Activated CD4-positive, alpha-beta T cell treated with anti-CD3 and anti-CD28 coated beads, Interleukin-2, amount 50 U/mL, for 4 hours (primary cell): ENCODE data around the gene IGSF9B.

Experiments
- DNase-seq, 2 experiments: peaks; one replicate each; pipeline ENCODE4 v3.0.0-alpha.2; 2020

IGSF9B gene

DNA sequence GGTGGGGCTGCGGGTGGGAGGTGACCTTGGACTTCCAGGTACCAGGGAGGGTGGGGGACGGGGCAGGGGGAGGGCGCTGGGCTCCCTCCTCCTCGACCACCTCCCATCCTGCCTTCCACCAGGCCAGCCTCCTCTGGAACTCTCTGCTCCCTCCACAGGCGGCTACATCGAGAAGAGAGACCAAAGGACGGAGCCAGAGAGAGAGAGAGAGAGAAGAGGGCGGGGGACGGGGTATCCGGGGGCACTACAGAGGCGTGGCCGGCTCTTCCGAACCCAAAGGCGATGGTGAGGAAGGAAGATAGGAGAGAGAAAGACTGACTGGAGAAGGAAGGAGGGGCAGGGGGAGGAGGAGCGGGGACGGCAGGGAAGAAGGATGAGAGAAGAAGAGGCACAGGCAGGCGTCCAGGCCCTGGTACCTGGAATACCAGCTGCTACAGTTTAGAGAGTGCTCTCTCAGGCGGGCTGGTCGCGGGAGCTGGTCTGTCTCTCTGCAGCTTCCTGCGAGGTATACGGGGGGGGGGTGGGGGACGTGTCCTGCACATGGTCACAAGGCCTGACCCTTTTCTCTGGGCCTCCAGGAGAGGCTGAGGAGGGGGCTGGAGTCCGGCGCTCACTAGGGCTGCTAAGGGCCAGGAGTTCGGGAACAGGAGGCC lies 38.0 kb downstream of the IGSF9B start:
- no peak for DNase-seq

DNA sequence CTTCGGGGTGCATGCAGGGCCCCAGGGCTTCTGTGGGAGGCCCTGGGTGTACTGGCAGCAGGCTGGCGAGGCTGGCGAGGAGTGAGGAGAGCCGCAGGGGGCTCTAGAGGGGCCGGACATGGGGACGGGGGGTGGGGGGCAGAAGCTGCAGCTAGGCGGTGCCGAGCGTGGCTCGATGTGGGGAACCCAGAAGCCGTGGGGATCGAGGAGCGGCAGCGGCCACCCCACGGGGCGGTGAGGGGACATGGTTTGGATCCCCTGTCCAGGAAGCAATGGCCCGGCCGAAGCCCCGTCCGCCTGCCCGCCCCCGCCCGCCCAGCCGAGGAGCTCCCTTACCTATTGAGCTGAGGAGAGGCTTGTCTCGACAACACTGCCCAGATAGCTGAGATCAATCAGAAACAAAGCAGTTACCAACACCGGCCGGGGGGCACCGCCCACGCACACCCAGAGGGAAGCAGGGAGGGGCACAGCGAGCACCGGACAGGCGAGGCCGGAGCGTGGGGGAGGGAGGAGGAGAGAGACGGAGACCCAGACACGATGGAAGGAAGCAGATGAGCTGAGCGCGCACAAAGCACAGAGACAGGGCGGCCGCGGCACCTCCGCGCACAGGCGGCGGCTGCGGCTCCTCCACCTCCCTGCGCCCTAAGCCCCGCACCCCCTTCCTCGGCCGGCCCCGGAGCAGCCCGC lies 38.7 kb downstream of the IGSF9B start:
- DNase-seq = no peak

DNA sequence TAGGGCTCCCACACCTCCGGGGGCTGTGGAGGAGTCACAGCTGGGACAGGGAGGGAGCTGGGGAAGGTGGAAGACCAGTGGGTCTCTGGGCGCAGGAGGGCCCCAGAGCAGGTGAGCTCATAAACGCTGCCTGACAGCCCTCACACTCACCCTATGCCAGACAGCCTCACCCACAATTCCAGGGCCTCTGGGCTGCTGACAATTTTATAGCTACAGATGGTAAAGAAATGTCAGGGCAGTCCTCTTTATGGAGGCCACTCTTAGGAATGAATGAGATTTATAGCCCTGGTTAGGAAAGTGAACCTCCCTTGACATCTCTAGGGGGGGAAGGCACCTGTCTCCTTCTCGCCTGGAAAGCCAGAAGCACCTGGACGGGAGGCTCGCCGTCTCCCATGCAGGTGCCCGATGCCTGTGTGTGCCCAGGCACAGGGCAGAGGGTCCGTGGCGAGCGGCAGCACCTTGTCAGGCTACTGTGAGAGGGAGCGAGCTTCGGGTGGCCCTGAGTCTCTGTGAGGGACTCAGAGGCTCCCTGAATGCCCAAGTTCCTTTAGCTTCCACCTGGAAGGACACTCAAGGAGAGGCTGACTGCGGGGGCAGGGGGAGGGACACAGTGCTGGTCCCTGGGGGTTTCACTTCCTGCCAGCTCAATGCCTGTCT lies 39.9 kb downstream of the IGSF9B start:
- DNase-seq = no peak

DNA sequence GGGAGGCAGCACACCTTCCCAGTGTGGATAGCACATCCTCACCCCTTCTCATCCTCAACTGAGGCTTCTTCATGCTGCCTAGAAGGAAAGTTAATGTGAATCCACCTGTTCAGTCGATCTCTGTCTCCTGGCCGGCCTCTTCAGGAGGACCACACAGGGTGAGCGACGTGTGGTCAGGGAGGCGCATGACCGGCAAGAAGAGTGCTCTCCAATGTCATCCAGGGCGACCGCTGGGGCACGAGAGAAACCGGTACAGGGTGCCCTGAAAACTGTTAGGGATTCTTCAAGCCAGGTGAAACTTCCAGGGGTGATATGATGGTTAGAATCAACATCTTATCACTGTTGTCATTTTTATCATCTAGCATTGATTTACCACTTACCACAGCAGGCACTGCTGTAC lies 43.0 kb downstream of the IGSF9B start:
- DNase-seq = no peak

DNA sequence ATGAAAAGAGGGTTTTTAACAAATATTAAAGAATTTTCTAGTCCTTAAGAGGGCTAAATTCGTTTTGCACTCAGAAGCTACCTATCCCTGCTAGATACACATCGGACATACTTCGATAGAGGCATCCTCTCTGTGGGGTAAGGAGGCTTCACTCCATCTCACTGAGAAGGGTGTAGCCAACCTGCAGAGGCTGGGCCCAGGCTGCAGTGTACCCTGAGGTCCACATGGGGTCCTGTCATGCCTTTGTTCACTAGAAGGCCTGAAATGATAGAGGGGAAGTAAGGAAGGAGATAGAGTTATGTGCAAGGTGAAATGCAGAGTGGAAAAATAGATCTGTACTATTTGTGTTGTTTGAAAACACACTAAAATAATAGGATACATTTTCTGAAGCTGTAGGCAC lies 45.6 kb downstream of the IGSF9B start:
- DNase-seq = no peak

DNA sequence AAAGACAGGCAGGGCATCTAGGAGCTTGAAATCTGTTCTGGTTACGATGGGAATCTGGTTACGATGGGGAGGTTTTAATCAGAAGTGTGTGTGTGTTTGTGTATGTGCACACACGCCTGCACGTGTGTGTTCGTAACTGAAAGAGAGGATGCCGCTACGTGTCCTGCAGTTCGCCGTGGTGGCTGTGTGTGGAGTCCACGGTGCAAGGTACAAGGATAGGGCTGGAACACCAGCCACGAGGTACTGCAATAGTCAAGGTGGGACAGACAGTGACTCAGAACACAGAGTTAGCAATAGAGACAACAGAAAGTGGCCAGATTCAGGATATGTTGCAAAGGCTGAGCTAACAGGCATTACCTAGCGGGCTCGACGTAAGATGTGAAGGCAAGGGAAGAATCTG lies 46.7 kb downstream of the IGSF9B start:
- DNase-seq = no peak

DNA sequence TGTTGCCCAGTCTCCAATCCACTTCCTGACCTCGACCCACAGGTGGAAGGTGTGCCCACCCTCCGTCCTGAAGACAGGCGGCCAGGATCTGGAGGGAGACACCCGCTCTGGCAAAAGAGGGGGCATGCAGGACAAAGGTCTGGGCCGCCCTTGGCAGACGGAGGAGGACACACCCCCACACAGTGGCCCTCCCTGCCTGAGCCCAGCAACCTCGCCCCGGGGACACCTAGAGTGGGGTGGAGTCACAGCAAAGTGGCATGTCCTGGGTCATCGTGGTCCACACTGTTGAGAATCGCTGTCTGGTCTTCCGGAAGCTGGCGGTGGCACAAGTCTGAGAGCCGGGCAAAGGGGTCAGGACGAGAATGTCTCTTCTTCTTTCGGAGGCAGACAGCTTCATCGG lies 47.9 kb downstream of the IGSF9B start:
- DNase-seq = no peak

DNA sequence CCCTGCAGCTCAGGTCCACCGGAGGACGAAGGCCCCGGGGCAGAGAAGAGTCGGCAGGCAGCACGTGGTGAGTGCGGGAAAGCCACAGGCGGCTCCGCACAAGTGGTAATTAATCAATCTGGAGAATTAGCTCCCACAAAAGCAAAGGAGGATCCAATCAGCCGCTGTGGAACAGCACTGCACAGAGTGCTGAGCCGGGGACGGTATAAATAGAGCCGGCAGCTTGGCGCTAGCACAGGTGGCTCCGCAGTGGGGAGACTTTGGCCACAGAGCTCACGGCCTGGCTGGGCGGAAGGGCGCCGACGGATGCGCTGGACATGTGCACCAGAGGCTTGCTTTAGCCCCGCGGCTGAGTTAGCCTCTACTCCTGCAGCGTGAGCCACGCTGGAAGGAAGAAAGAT lies 48.9 kb downstream of the IGSF9B start:
- DNase-seq = no peak

DNA sequence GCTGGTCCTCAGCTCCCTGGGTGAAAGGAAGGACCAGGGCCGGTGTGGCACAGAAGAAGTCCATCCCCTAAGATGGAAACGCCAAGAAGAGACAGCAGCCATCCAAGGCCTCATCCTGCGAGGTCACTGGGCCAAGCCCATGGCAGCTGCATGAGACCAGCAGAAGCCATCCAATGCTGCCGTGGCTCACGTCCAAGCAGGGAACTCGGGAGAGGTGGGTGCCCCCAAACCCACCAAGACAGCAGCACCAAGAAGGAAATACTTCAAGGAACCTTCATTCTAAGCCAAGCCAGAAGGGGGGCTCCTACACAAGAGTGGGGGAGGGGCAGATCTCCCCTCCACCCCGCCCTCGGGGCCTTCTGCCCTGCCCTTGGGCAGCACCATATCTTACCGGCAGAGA lies 49.6 kb downstream of the IGSF9B start:
- DNase-seq = no peak

DNA sequence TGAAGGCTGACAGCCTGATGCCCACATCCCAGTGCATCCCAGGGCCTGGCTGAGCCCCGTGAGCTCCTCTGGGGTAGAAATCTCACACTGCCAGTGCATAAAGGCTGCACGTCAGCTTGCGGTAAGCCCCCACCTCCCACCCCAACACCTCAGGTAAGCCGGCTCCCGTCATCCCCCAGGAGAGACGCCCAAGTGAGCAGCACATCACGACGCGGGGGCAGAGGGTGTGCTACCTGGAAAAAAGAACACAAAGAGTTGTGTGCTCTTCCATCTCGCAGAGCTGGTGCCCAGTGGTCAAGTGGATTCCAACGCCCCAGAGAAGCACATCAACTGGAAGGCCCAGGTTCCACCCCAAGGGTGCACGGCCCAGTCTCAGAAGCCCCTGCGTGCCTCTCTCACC lies 50.0 kb downstream of the IGSF9B start:
- no peak for DNase-seq

DNA sequence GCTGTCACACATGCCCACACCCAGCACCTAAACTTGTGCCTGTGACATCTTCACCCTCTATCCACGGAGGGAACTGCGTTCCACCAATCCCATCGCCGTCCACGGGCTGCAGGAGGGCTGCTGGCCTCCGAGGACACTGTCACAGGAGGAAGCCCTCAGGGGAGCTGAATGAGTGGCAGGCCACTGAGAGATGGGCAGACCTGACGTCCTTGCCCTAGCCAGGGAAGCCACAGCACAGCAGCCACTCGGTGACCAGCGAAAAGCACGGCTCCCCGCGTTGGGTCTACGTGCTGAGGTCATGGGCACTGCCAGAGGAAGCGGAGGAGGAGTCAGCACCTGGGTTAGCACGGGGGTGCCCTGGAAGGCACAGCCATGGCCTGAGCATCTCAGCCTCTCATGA lies 50.5 kb downstream of the IGSF9B start:
- DNase-seq = no peak

DNA sequence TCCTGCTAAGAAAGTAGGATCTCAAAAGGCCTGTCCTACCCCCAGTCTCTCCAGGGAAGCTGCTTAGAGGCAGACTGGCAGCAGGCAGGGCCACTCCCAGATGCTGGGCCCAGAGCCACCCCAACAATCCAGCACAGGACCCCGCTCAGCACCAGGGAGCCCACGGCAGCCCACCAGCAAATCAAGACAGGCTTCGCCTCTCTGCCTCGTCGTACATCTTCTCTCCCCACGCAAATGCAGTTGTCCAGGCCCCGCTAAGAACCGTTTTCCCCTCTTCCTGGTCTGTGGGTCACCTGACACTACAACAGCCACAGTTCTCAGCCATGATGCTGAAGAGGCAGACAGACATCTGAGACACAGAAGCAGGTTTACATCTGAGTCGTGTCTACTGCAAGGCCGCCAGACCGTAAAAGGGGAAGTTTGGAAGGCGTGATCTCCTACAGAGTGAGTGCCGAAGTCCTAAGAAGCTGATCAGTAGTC lies 51.1 kb downstream of the IGSF9B start:
- DNase-seq = no peak

DNA sequence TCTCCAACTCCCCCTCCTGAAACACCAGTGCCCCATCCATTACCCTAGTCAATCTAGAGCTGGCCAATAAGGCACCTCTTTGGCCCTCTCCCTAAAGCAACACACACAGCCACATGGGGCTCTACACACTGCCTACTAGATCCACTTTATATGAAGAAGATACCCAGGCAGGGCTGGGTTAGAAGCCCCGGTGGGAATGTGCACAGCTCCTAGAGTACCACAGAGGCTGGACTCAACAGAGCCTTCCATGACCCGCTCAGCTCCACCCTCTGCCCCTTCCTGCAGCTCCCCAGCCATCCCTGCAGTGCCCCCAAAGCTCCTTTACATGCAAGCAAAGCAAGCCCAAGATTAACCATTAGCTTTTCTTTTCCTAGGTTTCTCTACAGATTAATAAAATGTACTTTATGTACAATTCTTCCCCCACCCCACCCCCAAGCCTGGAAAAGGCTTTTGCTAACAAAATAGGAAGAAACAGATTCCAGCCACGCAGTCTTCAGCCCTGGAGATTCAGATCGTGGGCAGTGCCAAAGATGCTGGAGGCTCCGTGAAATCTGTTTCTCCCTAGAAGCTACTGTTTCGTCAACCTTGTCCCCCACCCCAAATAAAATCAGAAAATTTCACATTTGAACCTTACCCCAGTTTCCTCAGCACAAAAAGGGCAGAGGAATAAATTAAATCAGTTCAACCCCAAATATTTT lies 51.8 kb downstream of the IGSF9B start:
- no peak for DNase-seq

DNA sequence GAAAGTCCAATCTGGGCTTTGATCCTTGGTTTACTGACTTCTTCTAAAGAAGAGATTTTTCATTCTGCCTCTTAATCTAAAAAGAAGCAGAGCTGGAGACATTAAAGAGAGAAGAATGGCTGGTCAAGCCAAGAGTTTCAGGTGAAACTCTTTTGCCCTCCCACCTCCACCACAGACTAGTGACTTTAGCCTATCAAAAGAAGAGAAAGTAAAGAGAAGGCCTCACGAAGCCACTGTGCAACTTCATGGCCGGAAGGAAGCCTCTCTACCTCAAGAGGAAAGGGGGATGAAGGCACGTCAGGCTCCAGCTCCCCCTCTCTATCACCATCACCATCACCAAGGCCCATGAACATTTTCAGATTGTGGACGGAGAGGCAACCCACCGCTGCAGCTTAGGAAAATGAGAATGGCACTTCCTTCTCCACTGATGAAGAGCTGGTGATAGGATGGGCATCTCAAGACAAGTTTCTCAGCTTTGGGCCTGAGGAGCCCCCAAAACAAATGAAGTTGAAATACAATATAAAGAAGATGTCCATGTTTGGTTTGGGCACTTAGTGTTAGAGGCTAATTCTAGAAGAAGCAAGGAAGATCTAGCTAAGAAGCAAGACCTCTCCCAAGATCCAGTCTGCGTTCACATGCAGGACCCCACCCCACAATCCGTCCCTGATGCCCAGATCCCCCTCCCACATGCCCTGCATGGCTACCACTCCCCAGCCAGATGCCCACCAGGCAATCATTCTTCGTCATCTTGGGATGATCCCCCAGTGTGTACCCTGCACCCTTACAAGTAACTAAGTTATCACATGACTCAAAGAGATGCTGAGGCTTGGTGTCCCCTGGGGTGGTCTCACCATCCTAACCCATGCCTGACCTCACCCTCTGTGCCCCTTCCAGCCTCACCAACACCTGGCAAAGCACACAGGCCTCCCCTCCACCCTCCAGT lies 52.6 kb downstream of the IGSF9B start:
- DNase-seq = no peak

DNA sequence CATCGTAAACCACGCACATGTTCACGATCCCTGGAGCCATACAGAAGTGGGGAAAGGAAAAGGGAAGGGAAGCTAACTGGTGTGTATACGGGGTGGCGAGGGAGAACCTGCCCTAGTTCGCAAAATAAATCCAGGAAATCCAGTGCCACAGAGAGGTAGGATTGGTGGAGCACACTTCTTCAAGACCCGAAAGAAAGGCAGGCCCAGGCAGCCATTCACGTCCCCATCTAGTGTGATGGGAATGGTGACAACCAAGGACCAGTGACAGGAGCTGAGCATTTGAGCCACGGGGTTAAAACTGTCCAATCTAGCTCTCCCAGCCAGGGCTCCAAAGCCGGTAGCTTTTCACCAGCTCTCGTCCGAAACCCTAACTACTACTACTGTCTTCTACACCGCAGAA lies 53.7 kb downstream of the IGSF9B start:
- DNase-seq = no peak

DNA sequence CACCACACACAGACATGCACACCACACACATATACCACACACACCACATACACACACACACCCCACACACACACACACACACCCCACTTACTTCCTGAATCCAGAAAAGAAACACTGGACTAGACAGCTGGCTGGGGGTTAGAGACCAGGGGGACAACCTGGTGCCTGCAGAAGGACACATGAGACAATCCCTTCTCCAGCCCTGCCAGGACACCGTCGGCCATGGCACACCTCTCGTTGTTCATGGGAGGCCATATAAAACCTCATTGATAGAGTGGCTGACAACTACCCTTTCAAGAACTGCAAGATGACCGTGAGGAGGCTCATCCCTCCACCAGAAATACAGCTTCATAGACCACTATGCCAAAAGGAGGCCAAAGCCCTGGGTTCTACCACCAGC lies 54.3 kb downstream of the IGSF9B start:
- DNase-seq = no peak

DNA sequence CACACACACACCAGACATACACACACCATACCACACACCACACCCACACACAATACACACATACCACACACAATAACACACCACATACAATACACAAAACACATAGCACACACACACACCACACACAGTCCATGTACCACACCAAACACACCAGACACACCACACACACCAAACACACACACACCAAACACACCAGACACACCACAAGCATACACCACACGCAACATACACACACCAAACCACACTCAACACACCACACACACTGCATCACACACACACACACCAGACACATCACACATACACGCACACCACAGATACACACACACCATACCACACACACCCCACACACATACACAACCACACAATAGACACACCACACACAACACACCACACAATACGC lies 54.8 kb downstream of the IGSF9B start:
- no peak for DNase-seq

DNA sequence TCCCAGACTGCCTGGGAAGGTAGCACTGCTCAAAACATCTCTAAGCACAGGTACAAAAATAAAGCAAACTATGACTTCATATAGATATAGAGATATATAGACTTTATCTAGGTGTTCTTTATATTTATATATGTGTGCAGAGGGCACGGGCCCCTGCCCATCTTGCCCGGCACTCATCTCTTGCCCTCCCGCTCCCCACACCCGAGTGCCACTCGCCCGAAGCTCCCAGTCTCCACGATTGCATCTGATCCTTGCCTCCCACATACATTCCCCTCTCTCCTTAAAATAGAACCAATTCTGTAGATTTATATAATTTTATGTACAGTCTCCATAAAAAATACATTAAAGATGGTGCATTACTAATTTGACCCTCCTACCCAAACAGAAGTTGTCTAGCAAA lies 55.5 kb downstream of the IGSF9B start:
- DNase-seq = no peak

DNA sequence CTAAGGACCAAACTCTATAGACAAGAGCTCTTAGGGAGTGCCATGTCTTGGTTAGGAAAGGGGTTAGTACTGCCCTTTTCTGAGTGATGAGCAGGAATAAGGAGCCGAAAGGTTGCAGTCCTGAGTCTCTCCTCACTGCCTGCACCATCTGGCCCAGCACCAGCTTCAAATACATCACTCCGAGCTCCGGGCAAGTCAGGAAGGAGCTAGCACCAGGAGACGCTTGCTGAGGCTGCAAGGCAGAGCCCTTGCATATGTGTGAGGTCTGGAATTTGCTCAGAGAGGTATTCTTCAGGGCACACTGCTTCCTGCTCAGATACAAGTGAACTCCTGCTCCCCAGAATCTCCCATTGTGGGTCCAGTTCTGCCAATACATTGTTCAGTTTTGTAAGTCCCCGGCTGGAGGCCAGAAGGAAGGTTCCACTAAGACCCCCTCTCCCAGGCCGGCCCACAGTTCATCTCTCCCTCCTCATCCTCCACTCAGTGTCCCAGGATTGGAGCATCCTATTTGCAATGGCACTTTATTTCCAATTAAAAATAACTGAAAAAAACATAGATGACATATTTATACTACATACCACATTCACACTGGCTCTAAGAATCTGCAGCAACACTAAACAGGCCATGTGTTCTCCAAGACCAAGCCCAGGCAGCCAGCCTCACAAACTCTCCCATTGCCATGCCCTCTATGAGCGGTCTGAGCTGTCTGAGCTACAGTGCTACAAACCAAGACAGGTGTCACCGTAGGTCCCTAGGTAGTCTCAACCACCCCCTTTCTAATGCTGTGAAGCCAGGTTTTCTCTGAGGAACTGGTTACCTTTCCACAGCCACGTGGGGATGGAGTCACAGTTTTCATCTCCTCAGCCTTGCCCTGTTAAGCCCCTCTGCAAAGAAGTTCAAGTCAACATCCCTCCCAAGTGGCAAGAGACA lies 56.3 kb downstream of the IGSF9B start:
- DNase-seq = no peak

DNA sequence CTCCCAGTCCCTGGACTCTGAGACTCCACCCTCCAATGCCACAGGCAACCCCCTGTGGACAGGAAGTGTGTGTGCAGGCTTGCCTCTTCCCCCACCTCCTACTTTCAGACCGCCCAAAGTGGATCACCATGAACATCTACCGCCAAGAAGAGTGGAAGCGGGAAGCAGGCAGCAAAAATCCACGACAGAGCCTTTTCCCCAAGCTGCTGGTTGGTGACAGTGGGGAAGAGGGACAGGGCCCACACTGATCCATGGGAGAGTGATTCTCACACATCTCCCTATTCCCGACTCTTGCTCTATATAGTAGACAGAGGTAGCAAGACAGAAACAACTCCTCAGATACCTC lies 58.0 kb downstream of the IGSF9B start:
- no peak for DNase-seq

DNA sequence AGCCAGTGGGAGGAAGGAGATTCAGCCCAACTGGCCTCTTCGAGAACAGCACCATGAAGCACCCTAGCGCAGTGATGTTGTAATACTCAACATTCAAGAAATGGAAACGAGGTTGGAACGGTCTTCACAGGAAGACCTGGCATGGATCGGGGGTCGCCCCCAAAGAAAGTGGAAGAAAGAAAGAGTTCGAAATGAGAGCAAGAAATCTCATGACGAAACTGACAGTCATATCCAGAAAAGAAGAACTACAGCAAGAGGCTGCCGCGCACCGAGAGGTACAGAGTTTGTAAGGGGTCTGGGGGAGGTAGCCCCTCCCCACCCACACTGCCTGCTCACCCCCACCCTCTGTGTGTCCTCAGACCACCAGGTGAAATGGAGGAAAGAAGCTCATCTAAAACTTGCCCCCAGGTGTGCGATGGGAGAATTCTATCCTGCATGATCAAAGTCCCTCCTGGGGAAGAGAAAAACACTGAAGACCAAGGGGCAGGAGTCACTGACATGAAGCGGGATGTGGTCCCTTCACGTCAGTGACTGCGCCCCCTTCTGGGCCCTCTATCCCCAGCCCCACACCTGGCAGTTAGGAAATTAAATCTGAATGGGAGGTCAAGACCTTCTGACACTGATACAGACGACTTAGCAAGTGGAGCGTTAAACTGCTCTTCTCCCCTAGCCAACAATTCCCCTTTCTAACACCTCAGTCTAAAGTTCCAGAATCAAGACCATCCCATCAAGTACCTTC lies 58.6 kb downstream of the IGSF9B start:
- no peak for DNase-seq
